Activated naive CD4-positive, alpha-beta T cell treated with anti-CD3 and anti-CD28 coated beads, Interleukin-2, amount 10 ng/mL, durations not matched to agents 7 days and 5 days (primary cell): ENCODE measurements around the gene SULF2.

ENCODE experiments used
- CTCF ChIA-PET: fragments of 350-600 bp; sonication (Branson Sonifier 250); formaldehyde crosslinking; loops from one replicate; lab custom pipeline; 2021; ENCODE audit warnings: antibody characterized with exemption; lab: Charles Lee
- DNase-seq: peaks from one replicate; pipeline ENCODE4 v3.0.0-alpha.2; 2020
- H3K27ac Mint-ChIP-seq: one replicate; pipeline ENCODE4 v1.8.0; 2021; ENCODE audit warnings: mild to moderate bottlenecking, moderate library complexity, mixed read lengths
- H3K27me3 Mint-ChIP-seq: one replicate; pipeline ENCODE4 v1.8.0; 2021; ENCODE audit warnings: mild to moderate bottlenecking, mixed read lengths
- H3K36me3 Mint-ChIP-seq: one replicate; pipeline ENCODE4 v1.8.0; 2021; ENCODE audit warnings: mixed read lengths
- H3K4me1 Mint-ChIP-seq: one replicate; pipeline ENCODE4 v1.8.0; 2021; ENCODE audit warnings: mixed read lengths
- H3K4me3 Mint-ChIP-seq: one replicate; pipeline ENCODE4 v1.8.0; 2021; ENCODE audit warnings: mild to moderate bottlenecking, moderate library complexity, mixed read lengths
- H3K9me3 Mint-ChIP-seq: one replicate; pipeline ENCODE4 v1.8.0; 2021; ENCODE audit warnings: mixed read lengths

Gene SULF2

DNA sequence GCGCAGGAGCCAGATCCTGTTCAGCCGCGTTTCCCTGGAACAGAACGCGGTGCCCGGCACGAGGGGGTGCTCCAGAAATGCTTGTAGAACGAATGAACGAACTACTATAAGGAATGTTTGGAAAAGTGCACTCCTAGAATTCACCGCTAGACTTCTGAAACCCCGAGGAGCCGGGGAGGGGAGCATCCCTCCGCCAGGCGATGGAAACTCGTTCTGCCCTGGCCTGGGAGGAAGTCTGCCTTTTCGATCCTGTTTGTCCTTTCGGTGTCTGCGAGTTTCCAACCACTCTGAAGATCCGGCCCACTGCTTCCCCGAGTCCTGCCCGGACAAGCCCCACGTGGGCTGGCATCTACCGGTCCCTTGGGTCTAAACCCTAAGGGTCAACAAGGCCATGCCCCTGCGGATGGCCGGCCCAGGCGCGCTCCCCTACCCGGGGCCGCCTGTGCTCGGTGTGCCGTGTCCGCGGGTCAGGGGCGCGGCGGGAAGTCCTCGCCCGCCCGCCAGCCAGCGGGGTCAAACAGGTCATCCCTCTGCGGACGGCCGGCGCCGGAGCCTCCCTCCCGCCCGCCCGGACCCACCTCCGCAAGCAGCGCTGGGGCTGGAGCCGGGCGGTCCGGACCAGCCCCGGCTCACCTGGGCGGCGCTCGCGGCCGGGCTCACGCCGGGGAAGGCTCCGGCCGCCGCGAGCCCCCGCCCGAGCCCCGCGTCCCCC lies 526 bp downstream of the SULF2 start:
- Mint-ChIP-seq H3K4me3 (peak overlapping the region; percentile 51), H3K36me3 (peaks cover 8% of the 10 kb centered on the region), H3K9me3 (no peaks in the 10 kb centered on the region), H3K27ac (no peak overlapping the region), H3K4me1 (peaks cover 18% of the 10 kb centered on the region), H3K27me3 (peaks cover 83% of the 10 kb centered on the region)
- CTCF ChIA-PET = no interaction called here
- DNase-seq = no peak

DNA sequence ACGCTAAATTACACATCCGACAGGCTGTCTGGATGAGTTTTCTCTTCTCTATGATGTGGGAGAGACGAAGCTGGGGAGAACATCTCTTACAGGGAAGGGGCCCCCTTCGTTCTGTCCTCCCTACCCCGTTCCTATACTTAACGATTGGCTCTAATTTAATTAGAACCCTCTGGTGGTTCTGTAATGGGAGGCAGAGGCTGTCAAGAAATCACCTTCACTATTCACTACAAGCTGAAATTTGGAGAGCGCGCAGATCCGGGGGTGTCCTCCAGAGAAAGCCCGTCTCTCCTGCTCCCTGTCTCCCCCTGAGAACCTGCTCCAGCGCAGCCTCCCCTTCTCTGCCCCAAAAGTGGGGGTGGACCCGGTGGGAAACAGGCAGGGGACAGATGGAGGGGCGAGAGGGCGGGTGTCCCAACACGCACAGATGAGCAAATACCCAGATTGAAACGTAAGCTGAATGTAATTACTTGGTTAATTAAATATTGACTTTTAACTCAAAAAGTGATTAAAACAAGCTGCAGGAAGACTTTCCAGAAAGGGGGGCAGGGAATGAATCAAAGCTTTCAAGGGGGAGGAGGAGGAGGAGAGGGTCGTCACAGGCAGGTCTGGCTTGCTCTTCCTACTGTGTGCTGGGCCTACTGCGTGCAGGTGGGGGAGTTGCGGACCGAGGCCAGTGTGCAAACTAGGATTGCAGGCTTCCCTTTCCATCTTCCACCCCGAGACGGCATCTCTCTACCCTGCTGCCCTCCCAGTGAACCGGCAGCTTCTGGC lies 1.3 kb downstream of the SULF2 start:
- peaks cover 85% of the 10 kb centered on the region for H3K27me3 Mint-ChIP-seq
- CTCF ChIA-PET = interaction anchor here (1.4 kb wide), 1 partner anchor 58 kb away, joined by 4 read pairs; no protein-coding TSS in a partner anchor
- DNase-seq = no peak
- H3K4me3 Mint-ChIP-seq = peak overlapping the region; percentile 51
- no peaks in the 10 kb centered on the region for H3K9me3 Mint-ChIP-seq
- H3K27ac Mint-ChIP-seq = no peak overlapping the region
- peaks cover 8% of the 10 kb centered on the region for H3K36me3 Mint-ChIP-seq
- peaks cover 18% of the 10 kb centered on the region for H3K4me1 Mint-ChIP-seq

DNA sequence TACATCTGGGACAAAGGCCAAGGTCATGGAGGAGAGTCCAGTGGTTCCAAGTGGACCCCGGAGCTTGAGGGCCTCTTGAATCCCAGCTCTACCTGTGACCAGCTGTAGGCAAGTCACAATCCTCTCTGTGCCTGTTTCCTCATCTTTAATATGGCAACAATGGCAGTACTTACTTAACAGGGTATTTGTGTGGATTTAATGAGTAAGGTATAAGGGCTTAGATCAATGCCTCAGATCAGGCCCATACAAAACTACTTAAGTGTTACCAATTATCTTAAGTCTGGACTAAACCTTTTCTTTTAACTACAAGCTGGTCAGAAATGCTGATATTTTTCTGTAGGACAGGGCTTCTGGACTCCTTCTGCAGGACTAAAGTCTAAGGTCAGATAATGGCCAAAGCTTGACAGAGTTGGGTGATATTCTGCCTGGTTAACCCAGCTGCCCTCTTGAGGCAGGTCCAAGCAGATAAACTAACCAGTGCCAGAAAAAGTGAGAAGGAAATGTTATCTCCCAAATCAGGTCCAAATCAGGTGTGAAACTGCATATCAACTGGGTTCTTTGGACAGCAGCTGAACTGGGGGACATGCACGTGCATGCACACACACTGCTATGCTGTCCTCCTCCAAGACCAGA lies 2.2 kb downstream of the SULF2 start:
- Mint-ChIP-seq H3K4me1 (peaks cover 18% of the 10 kb centered on the region), H3K27me3 (peaks cover 82% of the 10 kb centered on the region), H3K27ac (no peak overlapping the region), H3K9me3 (no peaks in the 10 kb centered on the region), H3K4me3 (no peak overlapping the region), H3K36me3 (peaks cover 8% of the 10 kb centered on the region)
- DNase-seq = no peak
- CTCF ChIA-PET = interaction anchor here (1.4 kb wide), 1 partner anchor 57 kb away, joined by 4 read pairs; no protein-coding TSS in a partner anchor

DNA sequence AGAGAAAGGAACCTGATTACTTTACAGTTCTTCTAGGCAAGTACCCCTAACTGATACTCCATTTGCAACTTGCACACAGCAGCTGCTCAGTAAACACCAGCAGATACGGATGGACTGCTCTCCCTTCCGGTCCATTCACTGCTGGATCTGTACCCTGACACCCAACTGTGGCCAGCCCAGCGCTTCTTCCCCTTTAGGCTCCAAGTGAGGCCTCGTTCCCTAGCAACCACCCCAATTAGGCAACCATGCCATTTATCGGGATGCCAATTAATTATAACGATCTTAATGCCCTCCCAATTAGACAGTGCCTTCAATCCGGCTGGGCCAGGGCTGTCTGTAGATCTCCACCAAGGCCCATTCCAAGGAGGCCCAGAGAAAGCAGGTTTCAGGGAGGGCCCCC lies 3.2 kb downstream of the SULF2 start:
- H3K4me1 Mint-ChIP-seq = peaks cover 18% of the 10 kb centered on the region
- H3K4me3 Mint-ChIP-seq = no peak overlapping the region
- no peak for DNase-seq
- peaks cover 2% of the 10 kb centered on the region for H3K9me3 Mint-ChIP-seq
- H3K27ac Mint-ChIP-seq = no peak overlapping the region
- CTCF ChIA-PET = no interaction called here
- peaks cover 8% of the 10 kb centered on the region for H3K36me3 Mint-ChIP-seq
- H3K27me3 Mint-ChIP-seq = peaks cover 76% of the 10 kb centered on the region

DNA sequence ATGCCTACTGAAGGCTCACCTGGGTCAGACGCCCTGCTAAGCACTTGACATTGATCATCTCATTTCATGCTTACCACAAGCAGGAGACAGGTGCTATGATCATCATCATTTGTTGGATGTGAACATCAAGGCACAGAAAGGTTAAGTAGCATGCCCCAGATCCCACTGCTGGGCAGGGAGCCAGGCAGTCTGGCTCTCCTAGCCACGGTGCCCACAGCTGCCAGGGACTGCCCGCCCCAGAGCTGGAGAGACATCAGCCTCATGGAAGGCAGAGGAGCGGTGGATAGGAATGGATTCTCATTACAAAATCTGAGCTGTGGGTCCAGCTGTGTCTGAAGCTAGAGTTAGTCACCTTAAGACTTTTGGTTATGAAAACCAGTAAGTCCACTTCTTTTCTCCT lies 3.6 kb downstream of the SULF2 start:
- Mint-ChIP-seq H3K9me3 (peaks cover 2% of the 10 kb centered on the region), H3K36me3 (peaks cover 8% of the 10 kb centered on the region), H3K4me1 (peaks cover 18% of the 10 kb centered on the region), H3K27me3 (peaks cover 76% of the 10 kb centered on the region), H3K27ac (no peak overlapping the region), H3K4me3 (no peak overlapping the region)
- CTCF ChIA-PET = no interaction called here
- DNase-seq = no peak

DNA sequence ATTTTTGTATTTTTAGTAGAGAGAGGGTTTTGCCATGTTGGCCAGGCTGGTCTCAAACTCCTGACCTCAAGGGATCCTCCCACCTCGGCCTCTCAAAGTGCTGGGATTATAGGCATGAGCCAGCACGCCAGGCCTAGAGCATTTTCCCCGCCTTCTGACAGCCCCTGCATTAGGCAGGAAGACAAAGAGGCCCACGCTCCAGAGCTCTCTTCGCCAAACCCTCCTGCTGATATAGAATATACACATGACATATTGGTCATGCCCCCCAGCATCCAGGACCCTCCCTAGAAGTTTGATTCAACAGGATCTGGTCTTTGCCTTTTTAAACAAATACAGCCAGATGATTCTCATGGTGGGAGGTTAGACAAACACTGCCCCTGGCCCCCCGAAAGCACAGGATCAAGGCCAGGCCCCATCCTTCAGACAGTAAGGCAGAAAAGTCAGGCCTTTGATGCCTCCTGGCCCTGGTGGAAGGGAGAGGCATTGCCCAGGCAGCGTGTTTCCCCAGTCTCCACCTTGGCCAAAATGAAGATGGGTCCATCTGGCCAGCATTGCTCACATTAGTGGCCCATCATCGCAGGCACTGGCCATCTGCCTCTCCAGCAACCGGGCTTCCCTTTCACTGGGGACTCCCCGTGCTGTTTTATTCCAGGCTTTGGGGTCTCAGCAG lies 4.4 kb downstream of the SULF2 start:
- Mint-ChIP-seq H3K4me1 (peaks cover 11% of the 10 kb centered on the region), H3K9me3 (peaks cover 2% of the 10 kb centered on the region), H3K4me3 (no peak overlapping the region), H3K27ac (no peak overlapping the region), H3K36me3 (peaks cover 4% of the 10 kb centered on the region), H3K27me3 (peaks cover 74% of the 10 kb centered on the region)
- DNase-seq = no peak
- CTCF ChIA-PET = interaction anchor here (0.8 kb wide), 1 partner anchor 840 kb away, joined by 3 read pairs; no protein-coding TSS in a partner anchor

DNA sequence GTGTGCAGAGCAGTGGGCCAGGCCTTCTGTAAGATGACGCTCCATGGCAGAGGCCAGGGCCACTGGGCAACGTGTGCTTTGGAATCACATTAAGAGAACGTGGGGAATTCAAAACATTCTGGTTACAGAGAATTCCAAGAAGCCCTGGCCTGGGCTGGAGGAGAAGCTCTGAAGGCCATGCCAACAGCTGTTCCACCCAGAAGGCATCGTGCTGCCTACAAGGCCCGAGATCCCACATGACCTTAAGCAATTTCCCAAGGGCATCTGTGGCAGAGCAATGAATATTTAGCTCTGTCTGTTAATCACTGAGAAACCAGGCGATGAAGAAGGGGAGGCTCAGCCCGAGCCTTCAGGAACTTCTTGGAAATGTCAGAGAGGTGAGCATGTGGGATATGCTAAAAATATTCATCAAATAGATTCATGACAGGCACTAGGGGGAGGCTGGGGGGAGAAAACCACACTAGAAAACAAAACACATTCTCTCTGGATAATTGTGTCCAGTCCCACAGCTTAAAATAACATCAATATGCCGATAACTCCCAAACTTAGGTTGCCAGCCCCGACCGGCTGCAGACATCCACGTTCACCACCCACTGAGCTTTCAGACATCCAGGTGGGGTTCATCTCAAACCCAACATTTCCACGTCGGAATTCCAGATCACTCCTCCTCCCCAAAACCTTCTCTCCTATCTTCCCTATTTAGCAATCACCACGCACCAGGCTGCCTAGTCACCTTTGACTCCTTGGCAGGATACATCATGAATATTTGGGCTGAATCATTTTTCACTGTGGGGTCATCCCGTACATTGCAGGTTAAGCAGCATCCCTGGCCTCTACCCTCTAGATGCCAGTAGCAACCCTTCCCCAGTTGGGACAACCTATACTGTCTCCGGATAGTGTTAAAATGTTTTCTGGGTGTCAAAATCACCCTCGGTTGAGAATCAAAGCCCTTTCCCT lies 6.6 kb downstream of the SULF2 start:
- H3K4me1 Mint-ChIP-seq = no peaks in the 10 kb centered on the region

DNA sequence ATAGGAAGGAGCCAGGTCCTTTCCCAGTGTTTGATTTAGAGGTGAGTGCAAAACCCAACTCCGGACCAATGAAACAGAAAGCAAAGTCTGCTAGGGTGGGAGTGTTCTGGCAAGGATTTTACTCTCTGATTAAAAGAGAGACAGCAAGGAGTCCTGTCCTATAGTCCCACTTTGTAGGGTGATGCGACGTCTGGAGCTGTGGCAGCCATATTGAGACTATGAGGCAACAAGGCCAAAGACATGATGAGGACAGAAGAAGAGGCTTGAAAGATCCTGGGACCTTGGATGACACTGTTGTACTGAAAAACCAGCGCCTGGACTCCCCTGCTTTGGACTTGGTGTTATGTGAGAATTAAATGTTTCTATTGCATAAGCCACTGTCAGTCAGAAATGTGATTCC lies 8.1 kb downstream of the SULF2 start:
- Mint-ChIP-seq H3K27me3 (peaks cover 58% of the 10 kb centered on the region), H3K27ac (no peak overlapping the region), H3K4me3 (no peak overlapping the region), H3K36me3 (no peaks in the 10 kb centered on the region), H3K4me1 (no peaks in the 10 kb centered on the region), H3K9me3 (peaks cover 5% of the 10 kb centered on the region)
- CTCF ChIA-PET = no interaction called here
- DNase-seq = no peak

More for the DNA sequence above, 6.6 kb downstream of the SULF2 start:
- Mint-ChIP-seq H3K9me3 (peaks cover 5% of the 10 kb centered on the region), H3K4me3 (no peak overlapping the region), H3K27me3 (peaks cover 69% of the 10 kb centered on the region), H3K27ac (no peak overlapping the region), H3K36me3 (no peaks in the 10 kb centered on the region)
- CTCF ChIA-PET = interaction anchor here (0.6 kb wide), 1 partner anchor 12 kb away, joined by 3 read pairs; no protein-coding TSS in a partner anchor
- no peak for DNase-seq

DNA sequence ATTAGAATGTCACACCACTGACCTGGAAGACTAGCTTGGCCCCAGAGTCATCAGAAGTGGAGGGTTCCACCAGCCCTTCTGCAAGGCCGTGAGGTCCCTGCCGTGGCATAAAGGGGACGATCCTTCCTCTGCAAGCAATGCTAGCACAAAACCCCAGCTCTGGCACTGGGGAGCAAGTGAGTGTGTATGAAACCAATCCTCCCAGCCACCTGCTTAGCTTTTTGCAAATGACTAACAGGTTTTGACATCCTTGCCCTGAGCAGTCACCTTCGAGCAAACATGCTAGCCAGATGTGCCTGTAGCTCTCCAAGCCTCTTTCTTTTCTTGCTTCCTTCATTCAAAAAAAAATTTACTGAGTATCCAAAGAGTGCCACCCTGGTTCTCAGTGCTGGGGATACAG lies 8.6 kb downstream of the SULF2 start:
- CTCF ChIA-PET = interaction anchor here (1.3 kb wide), 1 partner anchor 10 kb away, joined by 3 read pairs; no protein-coding TSS in a partner anchor
- Mint-ChIP-seq H3K27me3 (peaks cover 52% of the 10 kb centered on the region), H3K4me1 (no peaks in the 10 kb centered on the region), H3K4me3 (no peak overlapping the region), H3K9me3 (peaks cover 5% of the 10 kb centered on the region), H3K27ac (no peak overlapping the region), H3K36me3 (no peaks in the 10 kb centered on the region)
- DNase-seq = no peak

DNA sequence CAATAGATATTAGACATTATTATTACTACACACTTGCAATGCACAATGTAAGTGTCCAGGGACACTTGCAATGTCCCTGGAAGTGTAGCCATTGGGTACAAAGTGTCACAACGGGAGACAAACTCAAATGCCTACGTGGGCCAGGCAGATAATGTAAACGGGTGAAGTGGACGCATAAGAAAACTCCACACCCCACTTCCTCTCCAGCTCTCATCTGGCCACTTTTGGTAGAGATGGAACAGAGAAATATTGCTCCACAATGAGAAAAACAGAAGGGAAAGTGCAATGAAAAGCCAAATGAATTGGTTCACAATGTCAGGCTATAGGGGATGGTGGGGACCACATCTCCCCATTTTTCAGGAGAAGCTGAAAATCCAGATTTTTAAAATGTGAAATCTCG lies 9.4 kb downstream of the SULF2 start:
- CTCF ChIA-PET = interaction anchor here (1.1 to 1.3 kb wide), 2 partner anchors 9 to 11 kb away, joined by 3 read pairs; no protein-coding TSS in a partner anchor
- H3K36me3 Mint-ChIP-seq = no peaks in the 10 kb centered on the region
- H3K4me3 Mint-ChIP-seq = no peak overlapping the region
- H3K27ac Mint-ChIP-seq = no peak overlapping the region
- no peak for DNase-seq
- peaks cover 47% of the 10 kb centered on the region for H3K27me3 Mint-ChIP-seq
- H3K4me1 Mint-ChIP-seq = no peaks in the 10 kb centered on the region
- peaks cover 5% of the 10 kb centered on the region for H3K9me3 Mint-ChIP-seq

DNA sequence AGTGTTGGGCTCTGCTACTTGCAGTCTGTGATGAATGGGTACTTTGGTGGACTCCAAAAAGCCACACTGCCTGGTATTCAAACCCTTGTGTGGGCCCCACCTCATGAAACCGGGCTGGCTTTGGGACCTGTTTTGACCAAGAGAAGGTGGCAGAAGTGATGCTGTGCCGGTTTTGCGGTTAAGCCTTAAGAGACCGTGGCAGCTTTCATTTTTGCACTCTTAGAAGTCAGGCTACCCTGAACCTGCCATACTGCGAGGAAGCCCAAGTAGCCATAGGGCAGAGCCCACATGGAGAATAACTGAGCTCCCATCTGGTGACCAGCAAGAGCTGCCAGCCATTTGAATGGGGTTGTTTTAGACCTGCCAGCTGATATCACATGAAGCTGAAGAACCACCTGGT lies 10.2 kb downstream of the SULF2 start:
- Mint-ChIP-seq H3K27me3 (peaks cover 43% of the 10 kb centered on the region), H3K9me3 (peaks cover 5% of the 10 kb centered on the region), H3K27ac (no peak overlapping the region), H3K36me3 (no peaks in the 10 kb centered on the region), H3K4me3 (no peak overlapping the region), H3K4me1 (no peaks in the 10 kb centered on the region)
- CTCF ChIA-PET = interaction anchor here (1.1 to 1.3 kb wide), 2 partner anchors 9 to 10 kb away, joined by 3 read pairs; no protein-coding TSS in a partner anchor
- DNase-seq = no peak

DNA sequence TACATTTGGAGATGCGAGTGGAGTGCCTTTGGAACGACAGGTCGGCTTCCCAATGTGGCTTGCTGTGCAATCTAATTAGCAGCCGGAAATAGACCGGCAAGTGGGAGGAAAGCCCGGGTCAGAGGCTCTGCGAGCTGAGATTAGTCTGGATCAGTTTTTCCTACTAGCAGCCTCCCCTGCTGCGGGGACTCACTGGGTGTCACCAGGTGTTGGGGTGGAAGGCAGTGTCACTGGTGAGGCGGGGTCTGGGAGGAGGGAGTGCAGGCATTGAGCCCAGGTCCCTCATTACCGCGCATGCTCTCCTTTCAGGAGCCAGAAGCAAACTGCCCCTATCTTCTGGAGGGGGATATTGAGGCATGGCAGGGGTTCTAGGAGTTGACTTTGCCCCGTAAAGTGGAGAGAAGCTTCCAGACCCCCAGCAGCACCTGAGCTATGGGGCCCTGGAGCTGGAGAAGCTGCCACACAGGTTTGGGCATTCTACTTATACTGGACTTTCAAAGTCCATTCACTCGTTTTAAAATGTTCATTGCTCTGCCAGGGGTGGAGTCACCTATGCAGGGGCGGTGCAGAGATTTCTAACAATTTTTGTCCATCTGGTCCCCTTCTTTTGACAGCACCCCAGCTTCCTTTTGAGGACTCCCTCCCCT lies 11.0 kb downstream of the SULF2 start:
- Mint-ChIP-seq H3K36me3 (no peaks in the 10 kb centered on the region), H3K9me3 (peaks cover 5% of the 10 kb centered on the region), H3K4me3 (no peak overlapping the region), H3K4me1 (no peaks in the 10 kb centered on the region), H3K27ac (no peak overlapping the region), H3K27me3 (peaks cover 37% of the 10 kb centered on the region)
- no peak for DNase-seq
- CTCF ChIA-PET = interaction anchor here (0.8 kb wide), 1 partner anchor 13 kb away, joined by 3 read pairs; no protein-coding TSS in a partner anchor
